ENCODE measurements around the gene POU3F2.

DNA sequence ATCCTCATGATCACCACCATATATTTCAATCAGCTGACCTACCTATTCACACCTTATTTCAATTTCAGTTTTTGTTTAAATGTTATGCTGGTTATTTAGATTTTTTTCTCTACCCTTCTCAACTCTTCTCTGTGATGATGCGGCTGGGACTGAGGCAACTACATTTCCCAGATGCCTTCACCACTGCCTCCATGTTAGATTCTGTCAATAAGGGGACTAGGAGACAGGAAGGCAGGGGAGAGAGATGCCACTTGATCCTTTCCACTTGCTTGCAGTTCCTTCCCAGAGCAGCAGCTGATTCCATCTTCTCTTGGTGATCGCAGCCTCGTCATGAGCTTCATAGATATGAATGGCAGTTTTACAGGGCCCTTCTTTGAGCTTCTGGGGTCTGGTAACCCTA lies 33.5 kb upstream of the POU3F2 start:
- TF ChIP-seq, protein P1, sequence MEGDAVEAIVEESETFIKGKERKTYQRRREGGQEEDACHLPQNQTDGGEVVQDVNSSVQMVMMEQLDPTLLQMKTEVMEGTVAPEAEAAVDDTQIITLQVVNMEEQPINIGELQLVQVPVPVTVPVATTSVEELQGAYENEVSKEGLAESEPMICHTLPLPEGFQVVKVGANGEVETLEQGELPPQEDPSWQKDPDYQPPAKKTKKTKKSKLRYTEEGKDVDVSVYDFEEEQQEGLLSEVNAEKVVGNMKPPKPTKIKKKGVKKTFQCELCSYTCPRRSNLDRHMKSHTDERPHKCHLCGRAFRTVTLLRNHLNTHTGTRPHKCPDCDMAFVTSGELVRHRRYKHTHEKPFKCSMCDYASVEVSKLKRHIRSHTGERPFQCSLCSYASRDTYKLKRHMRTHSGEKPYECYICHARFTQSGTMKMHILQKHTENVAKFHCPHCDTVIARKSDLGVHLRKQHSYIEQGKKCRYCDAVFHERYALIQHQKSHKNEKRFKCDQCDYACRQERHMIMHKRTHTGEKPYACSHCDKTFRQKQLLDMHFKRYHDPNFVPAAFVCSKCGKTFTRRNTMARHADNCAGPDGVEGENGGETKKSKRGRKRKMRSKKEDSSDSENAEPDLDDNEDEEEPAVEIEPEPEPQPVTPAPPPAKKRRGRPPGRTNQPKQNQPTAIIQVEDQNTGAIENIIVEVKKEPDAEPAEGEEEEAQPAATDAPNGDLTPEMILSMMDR (IDR thresholded peaks at IDR 0.05) = no peak
- TF ChIP-seq POLR2A (IDR thresholded peaks at IDR 0.05) = no peak

Data from adrenal gland (tissue), 5 donors.